Nephron progenitor cell (in vitro differentiated cells): ENCODE data around the gene TRIM13.
A peak's percentile ranks its signal among the peaks of the same experiment; 100 is the strongest.

Experiments
- DNase-seq: peaks from one replicate; pipeline ENCODE4 v3.0.0; 2021
- H3K27ac Mint-ChIP-seq: 2 replicates; pipeline ENCODE4 v1.8.0; 2021; ENCODE audit warnings: mild to moderate bottlenecking, moderate library complexity, mixed read lengths
- H3K27me3 Mint-ChIP-seq: 2 replicates; pipeline ENCODE4 v1.8.0; 2021; ENCODE audit warnings: mild to moderate bottlenecking, low read depth, mixed read lengths; ENCODE audit not compliant: poor library complexity
- H3K36me3 Mint-ChIP-seq: 2 replicates; pipeline ENCODE4 v1.8.0; 2021; ENCODE audit warnings: low read depth, mixed read lengths
- H3K4me1 Mint-ChIP-seq: 2 replicates; pipeline ENCODE4 v1.8.0; 2021; ENCODE audit warnings: mixed read lengths
- H3K4me3 Mint-ChIP-seq: 2 replicates; pipeline ENCODE4 v1.8.0; 2021; ENCODE audit warnings: mild to moderate bottlenecking, moderate library complexity, mixed read lengths
- H3K9me3 Mint-ChIP-seq: 2 replicates; pipeline ENCODE4 v1.8.0; 2021; ENCODE audit warnings: mild to moderate bottlenecking, moderate library complexity, mixed read lengths
- CTCF ChIP-seq: fragments of 200-600 bp; sonication (generic); IDR thresholded peaks from 2 replicates; pipeline ENCODE4 v1.5.0; 2021; ENCODE audit warnings: antibody characterized with exemption

TRIM13 gene

DNA sequence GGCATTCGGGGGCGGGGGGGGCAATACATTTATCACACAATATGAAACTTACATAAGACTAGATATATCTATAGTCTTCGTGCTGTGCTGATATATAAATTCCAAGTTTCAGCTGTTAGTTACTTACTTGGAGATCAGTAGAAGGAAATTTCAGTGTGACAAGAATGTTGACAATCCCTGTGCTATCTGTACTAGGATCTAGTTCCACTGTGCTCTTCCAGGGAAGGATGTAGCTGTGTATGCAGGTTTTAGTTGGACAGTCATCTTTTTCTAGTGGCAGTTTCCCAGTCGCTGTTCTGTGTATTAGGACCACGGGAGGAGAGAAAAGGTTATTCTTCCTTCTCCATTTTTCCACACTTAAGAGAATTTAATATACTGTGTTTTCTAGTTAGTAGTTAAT is 3.2 kb upstream of the TRIM13 start:
- DNase-seq: no peak
- Mint-ChIP-seq H3K4me3 (no peak overlapping the region), H3K27me3 (peaks cover 3% of the 10 kb centered on the region), H3K9me3 (no peaks in the 10 kb centered on the region), H3K27ac (no peak overlapping the region), H3K4me1 (peaks cover 28% of the 10 kb centered on the region), H3K36me3 (peaks cover 8% of the 10 kb centered on the region)
- TF ChIP-seq CTCF: no peak

DNA sequence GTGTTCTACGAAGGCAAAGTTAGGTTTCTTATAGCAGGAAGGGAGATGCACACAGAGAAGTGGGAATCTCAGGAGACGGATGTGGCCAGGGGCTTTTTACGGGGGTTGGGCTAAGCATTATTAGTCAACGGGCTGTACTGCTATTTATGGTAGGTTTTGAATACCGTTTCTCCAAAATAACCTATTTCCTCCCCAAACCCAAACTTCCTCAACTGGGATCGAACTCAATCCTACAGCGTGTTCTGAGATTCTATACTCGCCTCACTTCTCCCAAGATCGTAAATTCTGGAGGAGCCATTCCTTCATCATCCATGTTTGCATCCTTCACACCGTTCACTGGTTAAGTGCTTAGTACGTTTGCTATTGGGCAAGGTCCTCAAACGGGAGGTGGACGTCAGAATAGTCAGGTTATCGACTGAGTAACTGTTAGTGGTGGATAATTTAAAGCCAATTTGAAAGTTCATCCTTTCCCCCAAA is 1.2 kb upstream of the TRIM13 start:
- TF ChIP-seq CTCF: no peak
- Mint-ChIP-seq H3K9me3 (no peaks in the 10 kb centered on the region), H3K27ac (peak overlapping the region; percentile 58), H3K4me3 (peak overlapping the region; percentile 80), H3K36me3 (peaks cover 23% of the 10 kb centered on the region), H3K4me1 (peaks cover 36% of the 10 kb centered on the region), H3K27me3 (peaks cover under 1% of the 10 kb centered on the region)
- no peak for DNase-seq

DNA sequence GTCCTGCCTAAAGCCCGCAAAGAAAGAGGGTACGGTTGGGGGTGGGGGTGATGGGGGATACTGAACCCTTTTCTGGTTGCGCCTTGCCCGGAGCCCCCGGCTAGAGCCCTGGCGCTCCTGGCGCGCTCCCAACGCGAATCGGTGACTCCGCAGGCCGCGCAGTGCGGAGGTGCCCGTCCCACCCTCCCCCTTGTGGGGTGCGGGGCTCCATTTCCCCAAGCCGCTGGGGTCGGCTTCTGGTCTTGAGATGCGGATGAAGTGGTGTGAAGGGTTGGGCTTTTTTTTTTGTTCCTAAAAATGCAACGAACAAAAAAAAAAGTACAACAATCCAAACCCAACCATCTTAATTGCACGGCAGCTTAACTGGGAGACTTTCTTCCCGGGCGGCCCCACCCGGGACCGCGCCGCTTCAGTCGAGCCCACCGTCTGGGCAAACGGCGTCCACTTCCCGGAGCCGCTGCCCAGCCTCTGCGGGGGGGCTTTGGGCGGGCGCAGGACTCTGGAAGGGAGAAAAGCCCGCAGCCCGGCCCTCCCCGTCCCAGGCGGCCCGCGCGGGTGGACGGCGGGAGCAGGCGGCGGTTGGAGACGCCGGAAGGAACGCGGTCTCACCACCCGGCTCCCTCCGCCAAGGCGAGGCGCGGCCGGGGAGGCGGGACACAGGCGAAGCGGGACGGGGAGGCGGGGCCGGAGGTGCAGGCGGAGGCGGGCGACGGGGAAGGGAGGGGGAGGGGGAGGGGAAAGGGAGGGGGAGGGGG is 504 bp upstream of the TRIM13 start:
- Mint-ChIP-seq H3K27ac (no peak overlapping the region), H3K9me3 (no peaks in the 10 kb centered on the region), H3K27me3 (no peaks in the 10 kb centered on the region), H3K4me1 (peaks cover 36% of the 10 kb centered on the region), H3K36me3 (peaks cover 30% of the 10 kb centered on the region), H3K4me3 (peak overlapping the region; percentile 80)
- TF ChIP-seq CTCF: no peak
- peak; percentile 95 for DNase-seq

- no peak for DNase-seq
- no peak for TF ChIP-seq CTCF
- H3K4me3 Mint-ChIP-seq: peak overlapping the region; percentile 92
These were observed 1.1 kb downstream of the TRIM13 start for GRCh38 chr13:49997955-49998354.

GRCh38 chr13:49998714-49999624 is 2.1 kb downstream of the TRIM13 start:
- DNase-seq: no peak
- peak overlapping the region; percentile 92 for H3K4me3 Mint-ChIP-seq
- H3K9me3 Mint-ChIP-seq: peaks cover under 1% of the 10 kb centered on the region
- no peaks in the 10 kb centered on the region for H3K27me3 Mint-ChIP-seq
- peaks cover 36% of the 10 kb centered on the region for H3K4me1 Mint-ChIP-seq
- TF ChIP-seq CTCF: no peak
- H3K27ac Mint-ChIP-seq: no peak overlapping the region
- peaks cover 56% of the 10 kb centered on the region for H3K36me3 Mint-ChIP-seq

More at GRCh38 chr13:49997955-49998354, 1.1 kb downstream of the TRIM13 start:
- H3K9me3 Mint-ChIP-seq: no peaks in the 10 kb centered on the region
- peak overlapping the region; percentile 94 for H3K27ac Mint-ChIP-seq
- peaks cover 46% of the 10 kb centered on the region for H3K36me3 Mint-ChIP-seq
- peaks cover 36% of the 10 kb centered on the region for H3K4me1 Mint-ChIP-seq
- H3K27me3 Mint-ChIP-seq: no peaks in the 10 kb centered on the region
